ENCODE measurements around the gene EFNA5. TPM values are rescaled to one million over a fixed set of nuclear protein-coding genes. Genes with fewer than 3 reads are reported as not detected.

The EFNA5 gene
- total and polyA plus RNA-seq, 2 of the 8 experiments (the other 6 are each of a cell fraction or from before 2014, with no cell fraction given) = 9.6 to 21.8 TPM

DNA sequence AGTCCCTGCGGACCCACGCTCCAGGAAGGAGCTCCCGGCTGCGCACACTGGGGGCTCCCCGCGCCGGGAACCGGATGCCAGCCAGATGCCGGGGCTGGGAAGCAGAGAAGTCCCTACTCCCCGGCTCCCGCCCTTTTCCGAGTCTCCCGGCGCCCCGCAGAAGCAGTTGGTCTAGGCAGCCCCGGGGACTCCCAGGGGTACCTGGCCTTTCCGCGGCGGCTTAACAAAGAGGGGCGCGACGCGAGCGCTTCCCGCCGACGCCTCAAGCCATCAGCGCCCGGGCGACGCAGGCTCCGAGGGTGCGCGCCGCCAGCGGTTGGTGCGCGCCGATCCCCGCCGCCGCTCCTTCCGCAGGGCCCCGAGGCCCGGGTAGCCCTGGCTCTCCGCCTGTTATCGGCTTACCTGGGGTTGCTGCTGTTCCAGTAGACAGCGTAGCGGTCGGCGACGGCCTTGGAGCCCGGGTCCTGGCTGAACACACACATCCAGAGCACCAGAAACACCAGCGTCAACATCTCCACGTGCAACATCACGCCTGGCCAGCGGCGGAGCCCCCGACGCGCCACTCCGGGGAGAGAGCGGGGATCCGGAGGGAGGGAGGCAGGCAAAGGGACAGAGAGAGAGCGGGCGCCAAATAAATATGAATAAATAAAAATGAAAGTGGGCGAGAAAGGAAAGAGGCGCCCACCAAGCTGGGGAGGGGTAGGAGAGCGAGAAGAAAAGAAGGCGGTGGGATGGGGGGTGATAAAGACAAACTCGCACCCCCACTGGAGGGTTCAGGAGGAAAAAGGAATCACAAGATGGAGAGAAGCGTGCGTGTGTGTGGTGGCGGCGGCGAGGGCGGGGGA, 428 bp downstream of the EFNA5 start:
- Histone ChIP-seq H4K91ac (replicated peaks; ENCODE audit: insufficient read length, low read length) (peak overlapping the region; percentile 79), H3K23ac (ENCODE audit: insufficient read length) (no peak overlapping the region), H3K4me2 (ENCODE audit: insufficient read depth in 1 of 2, low read depth in 2 of 2, low read length in 2 of 2) (peak overlapping the region; percentile 97 to 98), H2BK120ac (replicated peaks; ENCODE audit: low read depth, low read length) (no peak overlapping the region), H4K5ac (ENCODE audit: insufficient read length, low read depth, low read length) (peak overlapping the region; percentile 60), H3K14ac (ENCODE audit: insufficient read length) (no peak overlapping the region), H3K18ac (ENCODE audit: extremely low read depth, low read length) (peak overlapping the region; percentile 81; the same call in 1 of the 2 replicates), H3K4me1 (replicated peaks in 1 of 4; ENCODE audit: control insufficient read depth in 3 of 4, insufficient read depth in 4 of 4, low read length in 3 of 4) (peaks cover 0 to 3% (median 2%) of the 10 kb centered on the region in 4 experiments; a peak in 3 of 7 replicates), H2AFZ (ENCODE audit: low read length) (no peak overlapping the region; the same call in 1 of the 2 replicates), H3K27me3 (replicated peaks in 1 of 4; ENCODE audit: control insufficient read depth in 3 of 4, extremely low read depth in 1 of 4, insufficient read depth in 3 of 4, low read length in 3 of 4) (peaks cover 0 to 14% (median 5%) of the 10 kb centered on the region in 4 experiments; a peak in 4 of 7 replicates), H3K4me3 (ENCODE audit: extremely low read depth in 1 of 4, insufficient read depth in 2 of 4, low read depth in 3 of 4, low read length in 4 of 4) (peak overlapping the region; percentile 77 to 93 (median 86)), H3K9ac (replicated peaks in 1 of 4; ENCODE audit: extremely low read depth in 1 of 4, low read depth in 3 of 4, low read length in 3 of 4) (peak overlapping the region in 3 of 4 experiments; percentile 48 to 56 (median 49); a peak in 5 of 7 replicates), H4K8ac (ENCODE audit: extremely low read depth, insufficient read depth, low read length) (peak overlapping the region; percentile 80), H3K9me3 (ENCODE audit: insufficient read depth in 2 of 2, low read depth in 1 of 2, low read length in 1 of 2) (no peaks in the 10 kb centered on the region), H3K23me2 (ENCODE audit: low read depth, low read length) (peaks cover 31% of the 10 kb centered on the region), H2BK20ac (ENCODE audit: low read length) (no peak overlapping the region), H2BK15ac (ENCODE audit: low read length) (peak overlapping the region; percentile 92; the same call in 1 of the 2 replicates), H3K36me3 (ENCODE audit: control insufficient read depth in 2 of 4, insufficient read depth in 4 of 4, low read length in 3 of 4) (no peaks in the 10 kb centered on the region), H2BK12ac (ENCODE audit: low read depth, low read length) (peak overlapping the region; percentile 80; the same call in 1 of the 2 replicates), H2BK5ac (ENCODE audit: low read depth, low read length) (peak overlapping the region; percentile 24; the same call in 1 of the 2 replicates), H2AK5ac (ENCODE audit: low read depth, low read length) (no peak overlapping the region), H3K56ac (replicated peaks; ENCODE audit: insufficient read length, low read depth, low read length) (no peak overlapping the region), H3K79me2 (ENCODE audit: control insufficient read depth in 1 of 2, insufficient read depth in 2 of 2, low read length in 2 of 2) (peaks cover 0 to 38% of the 10 kb centered on the region in 2 experiments; a peak in 3 of 4 replicates), H3K27ac (ENCODE audit: low read depth, low read length) (0 out of 2 replicates have a peak overlapping the region, but pooled peaks have one; percentile 3), H3K79me1 (ENCODE audit: low read depth, low read length) (no peaks in the 10 kb centered on the region), H4K20me1 (replicated peaks in 1 of 2; ENCODE audit: control insufficient read depth in 1 of 2, insufficient read depth in 2 of 2, low read length in 2 of 2) (no peaks in the 10 kb centered on the region), H3K4ac (replicated peaks; ENCODE audit: insufficient read length, low read depth, low read length) (peak overlapping the region; percentile 65)
- 0% methylated on average over 50 of the region's 77 CpGs; no CpG with 5 or more reads in 1 of the 2 experiments for WGBS, 2 experiments (ENCODE audit: extremely low coverage in 1 of 2, insufficient coverage in 1 of 2, insufficient read length in 1 of 2, insufficient replicate concordance in 2 of 2, low coverage in 1 of 2, low lambda C conversion rate in 2 of 2, missing lambda C conversion rate in 1 of 2)
- FAIRE-seq = no peak
- ChIA-PET CTCF (ENCODE audit: partially characterized antibody) (interaction anchor here (0.6 to 1.0 kb wide), 3 partner anchors 64 to 565 kb away, joined by 3 to 4 read pairs (median 3); no protein-coding TSS in a partner anchor), POLR2A (ENCODE audit: partially characterized antibody) (interaction anchor here (0.7 to 1.5 kb wide), 3 partner anchors 11 to 99 kb away, joined by 3 read pairs; no protein-coding TSS in a partner anchor)
- peak in 1 of 2 experiments; percentile 74 for DNase-seq (ENCODE audit: low read depth in 1 of 2, low spot score in 2 of 2)
- TF ChIP-seq KDM4A (IDR thresholded peaks at IDR 0.05; ENCODE audit: low read depth, low read length, severe bottlenecking) (peak; percentile 91), E2F6 (IDR thresholded peaks at IDR 0.05) (peak; percentile 80), POU5F1 (IDR thresholded peaks at IDR 0.05; ENCODE audit: low read depth, low read length) (no peak), RAD21 (IDR thresholded peaks at IDR 0.05 in 1 of 2, conservative IDR thresholded peaks at IDR 0.05 in 1 of 2; ENCODE audit: low read depth in 2 of 2, low read length in 2 of 2) (0 out of 4 replicates have a peak, but pooled peaks of 1 of the 2 experiments have one; percentile 5), RBBP5 (IDR thresholded peaks at IDR 0.05; ENCODE audit: borderline replicate concordance, low read depth, low read length) (peak; percentile 87; the same call in 1 of the 2 replicates), GTF2F1 (IDR thresholded peaks at IDR 0.05; ENCODE audit: borderline replicate concordance, low read depth, low read length) (no peak), SIN3A (conservative IDR thresholded peaks at IDR 0.05 in 1 of 2, IDR thresholded peaks at IDR 0.05 in 1 of 2; ENCODE audit: low read depth in 1 of 2, low read length in 2 of 2) (0 out of 4 replicates have a peak, but pooled peaks of 1 of the 2 experiments have one; percentile 40)
- TF ChIP-seq, protein P1, sequence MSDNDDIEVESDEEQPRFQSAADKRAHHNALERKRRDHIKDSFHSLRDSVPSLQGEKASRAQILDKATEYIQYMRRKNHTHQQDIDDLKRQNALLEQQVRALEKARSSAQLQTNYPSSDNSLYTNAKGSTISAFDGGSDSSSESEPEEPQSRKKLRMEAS (IDR thresholded peaks at IDR 0.05) = peak; percentile 88

Measured in H1 (cell line).